Sciatic nerve (tissue), 2 donors: ENCODE measurements around the gene NFKBIL1. TPM values are rescaled to one million over a fixed set of nuclear protein-coding genes. Genes with fewer than 3 reads are reported as not detected.
"Not testable (repeated sequence)": the region's sequence is repeated elsewhere in the genome, so short reads cannot be mapped to it uniquely, and the experiment has no call there.

Source experiments
- ATAC-seq: fragments of 200-7000 bp; cut with Tn5 transposase; one replicate; pipeline ENCODE4 v1.9.1; 2020; ENCODE audit warnings: mild to moderate bottlenecking, moderate library complexity
- DNase-seq: peaks from one replicate; pipeline ENCODE4 v3.0.0-alpha.2; 2020; ENCODE audit warnings: low spot score
- intact Hi-C: fragments of 100-400 bp; cut with DNase I; formaldehyde crosslinking; loops from one replicate; pipeline ENCODE4 v1.14.2; 2022
- total RNA-seq: library from RNA; stranded (reverse); fragmentation: NEBNext Ultra II Directional; extraction: Animal tissue kit (Norgen Biotek cat#: 25700); gene quantifications from one replicate; pipeline ENCODE4 v1.2.1, GENCODE V29; 2021
- donor health status: DM: no; HTN: no; CAD: no.
- donor health status: DM: no; HTN: no; CAD: no.

Gene NFKBIL1, protein sequence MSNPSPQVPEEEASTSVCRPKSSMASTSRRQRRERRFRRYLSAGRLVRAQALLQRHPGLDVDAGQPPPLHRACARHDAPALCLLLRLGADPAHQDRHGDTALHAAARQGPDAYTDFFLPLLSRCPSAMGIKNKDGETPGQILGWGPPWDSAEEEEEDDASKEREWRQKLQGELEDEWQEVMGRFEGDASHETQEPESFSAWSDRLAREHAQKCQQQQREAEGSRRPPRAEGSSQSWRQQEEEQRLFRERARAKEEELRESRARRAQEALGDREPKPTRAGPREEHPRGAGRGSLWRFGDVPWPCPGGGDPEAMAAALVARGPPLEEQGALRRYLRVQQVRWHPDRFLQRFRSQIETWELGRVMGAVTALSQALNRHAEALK
- total RNA-seq, result 23.0 TPM

DNA sequence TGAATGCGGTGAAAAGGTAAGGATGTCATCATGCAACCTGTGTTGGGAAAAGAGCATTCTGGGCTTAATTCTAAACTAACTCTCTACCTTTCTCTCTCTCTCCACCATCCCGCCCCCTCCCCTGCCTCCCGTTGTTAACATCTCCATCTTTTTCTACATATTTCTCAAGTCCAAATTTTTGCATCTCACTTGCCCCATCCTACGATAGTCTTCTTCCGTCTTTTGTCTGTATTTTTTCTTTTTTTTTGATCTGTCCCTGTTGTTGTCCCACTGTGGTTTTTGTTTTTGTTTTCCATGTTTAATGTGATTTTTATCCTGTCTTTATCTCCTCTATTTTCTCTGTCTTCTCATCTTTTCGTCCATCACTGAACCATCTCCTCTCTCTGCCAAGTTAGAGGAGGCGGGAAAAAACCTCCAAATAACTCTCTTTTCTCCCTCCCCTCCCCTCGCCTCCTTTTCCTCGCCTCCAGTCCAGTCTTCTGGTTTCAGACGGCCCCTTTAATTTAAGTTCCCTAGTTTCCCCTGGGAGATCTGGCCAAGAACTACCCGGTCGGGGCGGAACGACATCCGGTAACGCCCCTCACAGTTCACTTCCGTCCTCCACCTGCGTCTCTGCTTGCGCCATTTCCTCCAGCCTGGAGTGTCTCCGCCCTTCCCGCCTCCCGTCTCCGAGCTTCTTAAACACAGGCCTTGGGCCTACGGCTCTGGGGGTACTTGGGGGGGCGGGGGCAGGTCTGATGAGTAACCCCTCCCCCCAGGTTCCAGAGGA lies at the start of gene NFKBIL1:
TSS of gene NFKBIL1 (plus strand) at position 651 of the 769 bp plus-strand sequence. CDS start at position 738, 87 bp downstream.
- intact Hi-C loops, result loop anchor here (2.0 to 10.0 kb wide), 2 partner anchors 52 to 288 kb away; no protein-coding TSS in a partner anchor
- ATAC-seq (peak; percentile 98), DNase-seq (peak; percentile 96)

DNA sequence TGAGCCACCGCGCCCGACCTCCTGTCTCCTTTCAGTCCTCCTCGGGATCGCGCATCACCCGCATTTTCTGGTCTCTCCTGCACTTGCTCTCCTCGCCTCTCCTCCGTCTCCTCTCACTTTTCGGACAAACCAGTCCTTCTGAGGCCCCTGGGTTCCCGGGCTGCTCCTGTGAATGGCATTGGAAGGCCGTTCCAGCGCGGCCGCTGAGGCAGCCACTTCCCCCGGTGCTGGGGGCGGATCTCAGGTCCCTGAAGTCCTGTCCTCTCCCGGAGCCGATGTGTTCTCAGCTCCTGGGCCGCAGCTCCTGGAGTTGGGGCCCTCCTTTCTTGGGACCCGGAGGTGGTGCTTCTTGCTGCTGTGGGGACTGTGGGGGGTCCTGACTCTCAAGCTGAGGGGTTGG lies 48.7 kb upstream of the NFKBIL1 start:
- ATAC-seq (no peak), DNase-seq (no peak)
- intact Hi-C loops, result no loop called here

DNA sequence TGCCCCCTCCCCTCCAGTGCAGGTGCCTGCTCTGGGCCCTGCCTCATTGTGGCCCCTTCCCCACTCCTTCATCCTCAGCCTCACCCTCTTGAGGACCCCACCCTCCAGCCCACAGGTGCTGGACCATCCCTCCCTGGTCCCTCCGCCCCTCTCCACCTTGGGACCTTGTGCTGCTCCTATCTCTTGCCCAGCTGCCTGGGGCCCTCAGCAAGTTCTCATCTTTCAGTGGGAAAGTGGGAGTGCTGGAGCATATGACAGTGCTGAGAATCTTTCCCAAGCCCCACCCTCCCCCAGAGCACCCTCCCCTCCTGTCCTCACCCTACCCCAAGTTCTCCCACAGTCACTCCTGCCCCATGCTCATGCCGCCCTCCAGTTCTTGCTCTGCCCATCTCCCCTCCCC lies 47.8 kb upstream of the NFKBIL1 start:
- intact Hi-C loops, DNase-seq, ATAC-seq: not testable (repeated sequence)

DNA sequence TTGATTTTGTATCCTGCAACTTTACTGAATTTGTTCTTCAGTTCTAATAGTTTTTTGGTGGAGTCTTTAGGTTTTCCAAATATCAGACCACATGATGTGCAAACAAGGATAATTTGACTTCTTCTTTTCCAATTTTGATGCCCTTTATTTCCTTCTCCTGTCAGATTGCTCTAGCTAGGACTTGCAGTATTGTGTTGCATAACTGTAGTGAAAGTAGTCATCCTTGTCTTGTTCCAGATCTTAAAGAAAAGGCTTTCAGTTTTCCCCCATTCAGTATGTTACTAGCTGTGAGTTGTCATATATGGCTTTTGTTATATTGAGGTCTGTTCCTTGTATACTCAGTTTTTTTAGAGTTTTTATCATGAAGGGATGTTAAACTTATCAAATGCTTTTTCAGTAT lies 44.8 kb upstream of the NFKBIL1 start:
- ATAC-seq (no peak), DNase-seq (no peak)
- intact Hi-C loops, result no loop called here

DNA sequence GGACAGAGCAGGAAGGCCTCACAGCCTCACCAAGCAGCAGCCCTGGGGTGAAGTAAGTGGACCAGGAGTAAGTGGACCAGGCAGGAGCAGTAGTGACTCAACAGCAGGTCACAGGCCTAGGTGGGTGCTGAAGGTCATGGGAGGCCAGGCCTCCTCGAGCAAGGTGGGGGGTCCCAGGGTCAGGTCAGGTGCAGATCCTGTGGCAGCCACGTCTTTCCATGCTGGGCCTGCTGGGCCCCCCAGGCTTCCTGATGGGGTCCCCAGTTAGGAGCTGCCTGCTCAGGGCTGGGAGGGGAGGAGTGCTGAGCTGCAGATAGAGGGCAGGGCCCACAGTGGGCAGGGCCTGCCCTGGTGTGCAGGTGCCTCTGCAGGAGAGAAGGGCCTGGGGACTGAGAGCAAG lies 38.4 kb upstream of the NFKBIL1 start:
- DNase-seq, intact Hi-C loops: not testable (repeated sequence)
- ATAC-seq, result peak; percentile 30

DNA sequence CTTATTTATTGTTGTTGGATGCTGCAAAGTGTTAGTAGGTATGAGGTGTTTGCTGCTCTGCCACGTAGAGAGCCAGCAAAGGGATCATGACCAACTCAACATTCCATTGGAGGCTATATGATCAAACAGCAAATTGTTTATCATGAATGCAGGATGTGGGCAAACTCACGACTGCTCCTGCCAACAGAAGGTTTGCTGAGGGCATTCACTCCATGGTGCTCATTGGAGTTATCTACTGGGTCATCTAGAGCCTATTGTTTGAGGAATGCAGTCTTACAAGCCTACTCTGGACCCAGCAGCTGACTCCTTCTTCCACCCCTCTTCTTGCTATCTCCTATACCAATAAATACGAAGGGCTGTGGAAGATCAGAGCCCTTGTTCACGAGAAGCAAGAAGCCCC lies 37.4 kb upstream of the NFKBIL1 start:
- ATAC-seq (no peak), DNase-seq (no peak)
- intact Hi-C loops, result no loop called here

DNA sequence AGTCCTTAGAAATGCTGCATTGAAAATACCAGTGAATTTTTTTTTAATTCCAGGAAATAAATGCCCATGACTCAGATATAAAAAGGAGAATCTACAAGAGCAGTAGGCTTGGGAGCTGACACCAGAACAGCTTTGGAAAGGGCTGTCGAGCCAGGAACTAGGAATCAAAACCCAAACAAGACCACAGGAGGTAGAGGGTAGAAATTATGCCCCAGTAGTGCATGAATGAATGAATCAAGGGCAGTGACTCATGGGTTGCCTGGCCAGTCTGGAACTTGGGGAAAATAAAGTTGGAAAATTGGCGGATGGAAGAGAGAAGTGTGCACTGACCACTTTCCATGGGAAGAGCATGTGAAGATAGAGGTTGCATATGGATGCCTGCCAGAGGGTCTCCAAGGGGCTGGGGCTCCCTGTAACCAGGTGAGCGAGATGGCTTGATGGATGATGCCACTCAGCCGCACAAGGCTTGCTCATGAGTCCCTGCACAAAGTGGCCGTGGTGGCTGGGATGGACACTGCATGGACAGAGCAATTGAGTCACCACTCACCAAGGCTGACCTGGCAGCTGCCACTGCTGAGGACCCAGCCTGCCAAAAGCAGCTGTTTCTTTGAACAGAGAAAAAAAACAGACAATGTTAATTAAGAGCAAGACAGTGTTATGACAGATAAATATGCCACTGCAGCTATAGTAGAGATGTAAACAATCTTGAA lies 33.8 kb upstream of the NFKBIL1 start:
- intact Hi-C loops, result no loop called here
- DNase-seq, result no peak
- ATAC-seq, result no peak

DNA sequence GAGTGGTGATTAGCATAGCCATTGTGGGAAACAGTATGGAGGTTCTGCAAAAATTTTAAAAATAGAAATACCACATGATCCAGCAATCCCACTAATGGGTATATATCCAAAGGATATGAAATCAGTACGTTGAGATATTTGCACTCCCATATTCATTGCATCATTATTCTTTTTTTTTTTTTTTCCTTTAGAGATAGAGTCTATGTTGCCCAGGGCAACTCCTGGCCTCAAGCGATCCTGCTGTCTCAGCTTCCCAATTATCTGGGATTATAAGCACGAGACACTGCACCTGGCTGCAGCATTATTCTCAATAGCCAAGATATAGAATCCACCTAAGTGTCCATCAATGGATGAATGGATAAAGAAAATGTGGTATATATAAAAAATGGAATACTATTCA lies 25.6 kb upstream of the NFKBIL1 start:
- ATAC-seq (no peak), DNase-seq (no peak)
- intact Hi-C loops, result no loop called here

DNA sequence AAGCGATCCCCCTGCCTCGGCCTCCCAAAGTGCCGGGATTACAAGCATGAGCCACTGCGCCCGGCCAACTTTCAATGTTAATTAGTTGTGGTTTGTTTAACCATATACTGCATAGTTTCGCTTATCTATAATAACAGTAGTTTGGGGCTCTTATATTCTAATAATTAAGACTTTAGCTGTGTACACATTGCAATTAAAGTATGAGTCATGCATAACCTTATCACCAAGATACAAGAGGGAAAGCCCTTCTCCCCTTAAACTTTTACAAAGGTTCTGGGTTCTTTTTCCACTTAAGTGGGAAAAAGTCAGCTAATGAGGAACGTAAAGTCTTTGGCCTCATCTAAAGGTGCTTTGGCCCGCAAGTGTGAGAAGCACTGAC lies 21.9 kb upstream of the NFKBIL1 start:
- intact Hi-C loops, result no loop called here
- no peak for ATAC-seq
- DNase-seq, result no peak

DNA sequence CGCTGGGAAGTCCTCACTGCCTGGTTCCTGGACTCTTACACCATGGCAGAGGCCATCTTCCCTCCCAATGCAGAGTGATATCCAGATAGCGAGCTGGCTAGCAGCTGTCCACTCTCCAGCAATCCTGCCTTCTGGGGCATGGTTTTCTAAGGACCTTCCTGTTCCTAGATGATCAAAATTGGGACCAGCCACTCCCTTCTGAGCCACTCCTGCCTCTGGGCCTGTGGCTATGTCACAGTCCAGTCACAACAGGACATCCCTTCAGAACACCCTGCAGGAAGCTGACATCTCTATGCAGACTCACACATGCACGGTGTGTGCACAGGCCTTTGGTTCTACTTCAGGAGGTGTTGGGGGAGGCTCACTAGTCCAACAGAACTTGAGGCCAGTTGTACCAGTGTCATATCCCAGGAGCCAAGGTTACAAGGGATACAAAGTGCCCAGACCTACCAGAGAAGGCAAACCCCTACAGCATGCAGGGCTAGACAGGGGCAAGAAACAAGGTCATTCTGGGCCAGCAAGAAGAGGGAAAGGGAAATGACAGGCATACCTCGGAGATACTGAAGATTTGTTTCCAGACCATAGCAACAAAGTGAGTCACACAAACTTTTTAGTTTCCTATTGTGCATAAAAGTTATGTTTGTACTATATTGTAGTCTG lies 21.3 kb upstream of the NFKBIL1 start:
- ATAC-seq (no peak), DNase-seq (no peak)
- intact Hi-C loops, result no loop called here

DNA sequence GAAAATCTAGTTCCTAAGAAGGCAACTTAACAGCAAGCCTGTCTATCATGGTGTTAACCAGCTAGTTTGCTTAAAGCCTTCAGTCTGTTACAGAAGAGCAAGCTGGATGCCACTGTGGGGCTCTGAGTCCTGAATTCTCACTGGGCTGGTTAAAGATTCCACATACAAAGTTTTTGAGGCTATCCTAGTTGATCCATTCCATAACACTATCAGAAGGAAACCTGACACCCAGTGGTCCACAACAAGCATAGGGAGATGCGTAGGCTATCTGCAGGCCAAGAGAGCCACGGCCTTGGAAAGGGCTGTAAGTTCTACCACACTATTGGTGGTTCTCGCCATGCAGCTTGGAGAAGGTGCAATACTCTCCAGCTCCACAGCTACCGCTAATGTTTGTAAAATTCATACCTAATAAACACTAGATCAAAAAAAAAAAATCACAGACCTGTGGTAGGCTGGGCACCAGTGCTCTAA lies 19.1 kb upstream of the NFKBIL1 start:
- ATAC-seq, result no peak
- intact Hi-C loops, result no loop called here
- DNase-seq, result no peak

DNA sequence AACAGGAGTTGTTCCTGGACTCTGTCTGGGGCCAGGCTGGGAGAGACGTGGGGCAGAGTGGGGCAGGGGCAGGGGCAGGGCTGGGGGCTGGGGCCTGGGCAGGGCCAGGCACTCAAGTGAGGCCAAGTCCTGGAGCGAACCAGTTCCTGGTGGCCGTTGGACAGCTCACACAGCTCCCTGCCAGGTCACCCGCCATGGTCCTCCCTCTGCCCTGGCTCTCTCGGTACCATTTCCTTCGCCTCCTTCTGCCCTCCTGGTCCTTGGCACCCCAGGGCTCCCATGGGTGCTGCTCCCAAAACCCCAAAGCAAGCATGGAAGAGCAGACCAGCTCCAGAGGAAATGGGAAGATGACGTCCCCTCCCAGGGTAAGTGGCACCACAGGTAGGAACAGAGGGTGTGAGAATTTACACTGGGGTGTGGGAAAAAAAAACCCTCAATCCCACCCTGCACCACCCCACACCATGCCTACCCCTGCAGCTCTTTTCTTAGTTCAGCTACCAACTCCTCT lies 18.5 kb upstream of the NFKBIL1 start, which contains the start of gene MCCD1:
TSS of gene MCCD1 (plus strand) at position 142 of the 508 bp plus-strand sequence. CDS start at position 195, 53 bp downstream.
- DNase-seq (no peak), ATAC-seq (no peak)
- intact Hi-C loops, result no loop called here

DNA sequence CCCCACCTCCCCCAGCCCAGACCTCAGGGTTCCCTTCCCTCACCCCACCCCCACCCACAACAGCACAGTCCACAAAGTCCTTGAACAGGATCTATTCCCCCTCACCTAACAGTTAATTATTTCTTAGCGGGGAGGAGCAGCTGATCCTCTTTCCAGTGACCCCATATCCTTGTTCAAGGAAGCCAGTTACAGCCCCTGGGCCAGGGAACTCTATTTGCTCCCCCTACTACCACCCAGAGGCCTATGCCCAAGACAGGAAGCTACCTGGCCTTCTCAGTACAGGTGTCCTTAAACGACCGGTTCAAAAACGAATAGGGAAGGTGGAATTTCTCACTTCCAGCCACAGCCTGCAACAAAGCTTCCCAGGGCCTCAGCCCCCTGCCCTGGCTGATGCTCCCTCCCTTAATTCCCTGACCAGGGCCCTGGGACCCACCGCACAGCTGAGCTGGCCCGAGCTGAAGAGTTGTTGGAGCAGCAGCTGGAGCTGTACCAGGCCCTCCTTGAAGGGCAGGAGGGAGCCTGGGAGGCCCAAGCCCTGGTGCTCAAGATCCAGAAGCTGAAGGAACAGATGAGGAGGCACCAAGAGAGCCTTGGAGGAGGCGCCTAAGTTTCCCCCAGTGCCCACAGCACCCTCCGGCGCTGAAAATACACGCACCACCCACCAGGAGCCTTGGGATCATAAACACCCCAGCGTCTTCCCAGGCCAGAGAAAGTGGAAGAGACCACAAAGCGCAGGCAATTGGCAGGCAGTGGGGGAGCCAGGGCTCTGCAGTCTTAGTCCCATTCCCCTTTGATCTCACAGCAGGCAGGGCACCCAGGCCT lies 17.9 kb upstream of the NFKBIL1 start:
- DNase-seq (no peak), ATAC-seq (no peak)
- intact Hi-C loops, result no loop called here

DNA sequence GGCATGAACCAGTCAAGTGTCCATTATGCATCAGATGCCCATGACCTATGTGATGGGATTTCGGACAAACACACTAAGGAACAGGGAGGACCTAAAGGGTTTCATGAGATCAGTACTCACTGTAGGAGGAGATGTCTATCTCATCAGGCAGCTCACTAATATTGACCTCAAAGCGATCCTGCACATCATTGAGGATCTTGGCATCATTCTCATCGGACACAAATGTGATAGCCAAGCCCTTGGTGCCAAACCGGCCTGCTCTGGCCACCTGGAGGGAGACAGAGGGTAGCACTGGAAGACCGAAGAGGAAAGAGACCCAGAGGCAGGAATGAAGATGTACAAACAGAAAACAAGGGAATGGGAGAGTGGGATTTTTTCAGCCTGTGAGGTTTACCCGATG lies 16.7 kb upstream of the NFKBIL1 start:
- DNase-seq (no peak), ATAC-seq (no peak)
- intact Hi-C loops, result no loop called here

DNA sequence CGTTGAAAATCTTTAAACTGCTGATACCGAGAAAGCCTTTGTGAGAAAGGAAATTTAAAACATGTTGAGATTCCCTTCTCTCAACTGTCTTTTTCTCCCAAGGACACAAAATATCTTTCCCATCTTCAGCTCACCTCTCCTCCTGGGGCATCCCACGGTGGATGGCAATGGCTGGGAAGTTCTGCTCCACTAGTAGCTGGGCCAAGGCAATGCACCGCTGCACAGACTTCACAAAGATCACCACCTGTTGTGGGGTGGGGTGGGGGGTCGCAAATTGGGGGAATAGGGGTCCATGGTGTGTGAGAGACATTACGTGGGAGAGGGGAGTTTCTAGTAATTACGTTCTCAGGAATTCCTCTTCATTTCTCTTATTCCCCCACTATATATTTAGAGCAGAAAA lies 16.2 kb upstream of the NFKBIL1 start:
- DNase-seq (no peak), ATAC-seq (no peak)
- intact Hi-C loops, result no loop called here

DNA sequence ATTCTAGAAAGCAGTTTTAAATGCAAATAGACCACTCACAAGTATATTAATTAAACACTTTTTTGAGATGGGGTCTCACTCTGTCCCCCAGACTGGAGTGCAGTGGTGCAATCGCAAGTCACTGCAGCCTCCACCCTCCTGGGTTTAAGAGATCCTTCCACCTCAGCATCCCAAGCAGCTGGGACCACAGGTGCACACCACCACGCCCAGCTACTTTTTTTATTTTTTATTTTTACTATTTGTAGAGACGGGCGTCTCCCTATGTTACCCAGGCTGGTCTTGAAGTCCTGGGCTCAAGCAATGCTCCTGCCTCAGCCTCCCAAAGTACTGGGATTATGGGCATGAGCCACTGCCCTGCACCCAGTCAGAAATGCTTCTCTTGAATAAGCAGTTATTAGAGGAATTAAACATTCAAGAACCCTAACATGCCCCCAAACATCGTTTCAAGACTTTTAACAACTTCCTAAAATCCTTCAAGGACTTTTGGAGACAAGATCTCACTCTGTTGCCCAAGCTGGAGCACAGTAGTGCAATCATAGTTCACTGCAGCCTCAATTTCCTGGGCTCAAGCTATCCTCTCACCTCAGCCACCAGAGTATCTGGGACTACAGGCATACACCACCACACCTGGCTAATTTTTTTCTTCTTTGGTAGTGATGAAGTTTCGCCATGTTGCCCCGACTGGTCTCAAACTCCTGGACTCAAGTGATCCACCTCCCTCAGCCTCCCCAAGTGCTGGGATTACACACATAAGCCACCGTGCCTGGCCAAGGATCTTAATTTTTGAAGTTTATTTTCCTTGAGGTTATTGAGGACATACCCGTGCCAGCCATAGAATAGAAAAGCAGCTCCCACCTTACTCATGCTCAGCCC lies 15.4 kb upstream of the NFKBIL1 start:
- no peak for DNase-seq
- intact Hi-C loops, result no loop called here
- no peak for ATAC-seq
